ENCODE results near the gene EPS8L2. TPM values are rescaled to one million over a fixed set of nuclear protein-coding genes. Genes with fewer than 3 reads are reported as not detected.

Gene EPS8L2
- polyA plus RNA-seq, 3 donors, result 11.2 to 54.5 (median 29.2) TPM

- WGBS, 3 donors, result 79 to 86% (median 82%) methylated on average over 17 of the region's 17 CpGs
- H3K27ac ChIP-seq (ENCODE audit: low read depth, low read length), result no peak overlapping the region
These were observed 7.4 kb upstream of the EPS8L2 start for GRCh38 chr11:698493-699115.

- 89 to 94% (median 92%) methylated on average over 7 of the region's 7 CpGs for WGBS, 3 donors
- H3K27ac ChIP-seq (ENCODE audit: low read depth, low read length), result no peak overlapping the region
These were observed 6.9 kb upstream of the EPS8L2 start for GRCh38 chr11:699116-699508.

- no peak overlapping the region for H3K27ac ChIP-seq (ENCODE audit: low read depth, low read length)
- WGBS, 3 donors, result 78 to 97% (median 96%) methylated on average over 1 of the region's 1 CpG
These were observed 6.3 kb upstream of the EPS8L2 start for GRCh38 chr11:699753-700152.

- H3K27ac ChIP-seq (ENCODE audit: low read depth, low read length), result no peak overlapping the region
- 89 to 92% (median 91%) methylated on average over 22 of the region's 22 CpGs for WGBS, 3 donors
These were observed 4.1 kb upstream of the EPS8L2 start for GRCh38 chr11:701741-702461.

GRCh38 chr11:702462-703461 is 3.3 kb upstream of the EPS8L2 start:
- no peak overlapping the region for H3K27ac ChIP-seq (ENCODE audit: low read depth, low read length)
- 60 to 69% (median 66%) methylated on average over 22 to 26 of the region's 26 CpGs for WGBS, 3 donors

- WGBS, 3 donors, result 87 to 90% (median 89%) methylated on average over 9 of the region's 9 CpGs
- H3K27ac ChIP-seq (ENCODE audit: low read depth, low read length), result no peak overlapping the region
These were observed 2.5 kb upstream of the EPS8L2 start for GRCh38 chr11:703506-703905.

- H3K27ac ChIP-seq (ENCODE audit: low read depth, low read length), result no peak overlapping the region
These were observed 1.8 kb upstream of the EPS8L2 start for GRCh38 chr11:704228-704674.

GRCh38 chr11:704781-705645 is 1.0 kb upstream of the EPS8L2 start:
- 15 to 71% (median 57%) methylated on average over 25 to 27 of the region's 27 CpGs for WGBS, 3 donors
- no peak overlapping the region for H3K27ac ChIP-seq (ENCODE audit: low read depth, low read length)

More at GRCh38 chr11:704228-704674, 1.8 kb upstream of the EPS8L2 start:
- WGBS, 3 donors, result 83 to 94% (median 90%) methylated on average over 18 of the region's 18 CpGs

GRCh38 chr11:706439-706956 is 467 bp downstream of the EPS8L2 start:
- no peak overlapping the region for H3K27ac ChIP-seq (ENCODE audit: low read depth, low read length)
- WGBS, 3 donors, result 5 to 10% (median 7%) methylated on average over 20 to 22 of the region's 22 CpGs

GRCh38 chr11:706957-707816 is 1.2 kb downstream of the EPS8L2 start:
- WGBS, 3 donors, result 23 to 56% (median 48%) methylated on average over 21 to 29 of the region's 30 CpGs

GRCh38 chr11:707817-708420 is 1.9 kb downstream of the EPS8L2 start:
- 31 to 86% (median 79%) methylated on average over 16 of the region's 16 CpGs for WGBS, 3 donors

More at GRCh38 chr11:706957-707816, 1.2 kb downstream of the EPS8L2 start:
- H3K27ac ChIP-seq (ENCODE audit: low read depth, low read length), result no peak overlapping the region

GRCh38 chr11:708511-708910 is 2.5 kb downstream of the EPS8L2 start:
- 69 to 76% (median 70%) methylated on average over 5 to 7 of the region's 7 CpGs for WGBS, 3 donors
- no peak overlapping the region for H3K27ac ChIP-seq (ENCODE audit: low read depth, low read length)

More at GRCh38 chr11:707817-708420, 1.9 kb downstream of the EPS8L2 start:
- no peak overlapping the region for H3K27ac ChIP-seq (ENCODE audit: low read depth, low read length)

- 64 to 79% (median 72%) methylated on average over 20 to 27 of the region's 27 CpGs for WGBS, 3 donors
- H3K27ac ChIP-seq (ENCODE audit: low read depth, low read length), result no peak overlapping the region
These were observed 3.3 kb downstream of the EPS8L2 start for GRCh38 chr11:709109-709997.

- H3K27ac ChIP-seq (ENCODE audit: low read depth, low read length), result no peak overlapping the region
- 95 to 98% (median 97%) methylated on average over 6 of the region's 6 CpGs for WGBS, 3 donors
These were observed 8.4 kb downstream of the EPS8L2 start for GRCh38 chr11:714436-714835.

- WGBS, 3 donors, result 83 to 88% (median 87%) methylated on average over 34 of the region's 34 CpGs
These were observed 13.4 kb downstream of the EPS8L2 start for GRCh38 chr11:719214-720016.

More at GRCh38 chr11:719214-720016, 13.4 kb downstream of the EPS8L2 start:
- H3K27ac ChIP-seq (ENCODE audit: low read depth, low read length), result no peak overlapping the region
